Spinal cord (tissue), 10 donors: Measurements from ENCODE around the gene RAPGEF4. TPM values are rescaled to one million over a fixed set of nuclear protein-coding genes. Genes with fewer than 3 reads are reported as not detected.

ENCODE experiments used
- DNase-seq, 6 donors: peaks; one replicate each; pipeline versions ENCODE4 v3.0.0 to v3.0.0-alpha.2; 2013 to 2015; ENCODE audit warnings: low spot score in 6 of 6, low read depth in 4 of 6
- H3K27ac ChIP-seq: one replicate; pipeline ENCODE4 v1.5.1; 2013; ENCODE audit warnings: low read depth, low read length, control low read depth
- H3K27me3 ChIP-seq: one replicate; pipeline ENCODE4 v1.6.1; 2013; ENCODE audit warnings: low read length; ENCODE audit not compliant: control insufficient read depth, insufficient read depth
- H3K36me3 ChIP-seq: one replicate; pipeline ENCODE4 v1.6.1; 2013; ENCODE audit warnings: low read length; ENCODE audit not compliant: control insufficient read depth, insufficient read depth
- H3K4me1 ChIP-seq: one replicate; pipeline ENCODE4 v1.6.1; 2013; ENCODE audit warnings: low read length; ENCODE audit not compliant: control insufficient read depth, insufficient read depth
- H3K4me3 ChIP-seq: one replicate; pipeline ENCODE4 v1.5.1; 2013; ENCODE audit warnings: low read depth, low read length, control low read depth
- H3K9me3 ChIP-seq: one replicate; pipeline ENCODE4 v1.6.1; 2013; ENCODE audit warnings: low read length; ENCODE audit not compliant: control insufficient read depth, insufficient read depth
- WGBS: methylation state at CpG from one replicate; pipeline ENCODE4 v1.1.5; 2013; ENCODE audit warnings: missing lambda C conversion rate; ENCODE audit not compliant: insufficient coverage; 5-methylcytosine and 5-hydroxymethylcytosine counted together
- polyA plus RNA-seq, 2 donors: library from polyadenylated mRNA; unstranded; fragments of 120-200 nt; gene quantifications; one replicate each; pipeline ENCODE4 v1.2.1, GENCODE V29; 2013; ENCODE audit not compliant: insufficient read length in 2 of 2
- total RNA-seq, 2 donors: library from RNA; depleted of rRNA in 1 of 2; stranded (reverse); fragments of 120-200 nt in 1 of 2; fragments of >200 nt in 1 of 2; gene quantifications; one replicate each; pipeline versions ENCODE4 v1.2.3 to v1.2.4, GENCODE V29; 2013 to 2014
- donor health status: healthy.

RAPGEF4 gene
- total and polyA plus RNA-seq, 4 donors = 31.1 to 65.8 (median 44.4) TPM

GRCh38 chr2:173040729-173041128 is 305.1 kb downstream of the RAPGEF4 start:
- Histone ChIP-seq H3K27me3 (no peaks in the 10 kb centered on the region), H3K4me3 (no peak overlapping the region), H3K36me3 (peaks cover 7% of the 10 kb centered on the region), H3K27ac (no peak overlapping the region), H3K4me1 (no peaks in the 10 kb centered on the region), H3K9me3 (no peaks in the 10 kb centered on the region)
- no peak for DNase-seq

GRCh38 chr2:173043476-173043875 is 307.8 kb downstream of the RAPGEF4 start:
- Histone ChIP-seq H3K36me3 (peaks cover 7% of the 10 kb centered on the region), H3K27me3 (no peaks in the 10 kb centered on the region), H3K9me3 (no peaks in the 10 kb centered on the region), H3K27ac (no peak overlapping the region), H3K4me1 (no peaks in the 10 kb centered on the region), H3K4me3 (no peak overlapping the region)
- no peak for DNase-seq
- 92% methylated on average over 8 of the region's 8 CpGs for WGBS

- no peaks in the 10 kb centered on the region for H3K4me1 ChIP-seq
- no peak overlapping the region for H3K4me3 ChIP-seq
- H3K9me3 ChIP-seq = no peaks in the 10 kb centered on the region
- peaks cover 7% of the 10 kb centered on the region for H3K36me3 ChIP-seq
- no peak for DNase-seq
- no peak overlapping the region for H3K27ac ChIP-seq
- no peaks in the 10 kb centered on the region for H3K27me3 ChIP-seq
- WGBS = 93% methylated on average over 4 of the region's 13 CpGs
Observed at GRCh38 chr2:173043897-173044519, 308.4 kb downstream of the RAPGEF4 start.

- Histone ChIP-seq H3K36me3 (peaks cover 7% of the 10 kb centered on the region), H3K27ac (no peak overlapping the region), H3K4me1 (no peaks in the 10 kb centered on the region), H3K27me3 (no peaks in the 10 kb centered on the region), H3K9me3 (no peaks in the 10 kb centered on the region), H3K4me3 (no peak overlapping the region)
- no peak for DNase-seq
- WGBS = 95% methylated on average over 5 of the region's 10 CpGs
Observed at GRCh38 chr2:173044686-173045085, 309.0 kb downstream of the RAPGEF4 start.

- H3K27me3 ChIP-seq = no peaks in the 10 kb centered on the region
- no CpG with 5 or more reads among the region's 2 CpGs for WGBS
- no peak overlapping the region for H3K4me3 ChIP-seq
- no peak overlapping the region for H3K27ac ChIP-seq
- DNase-seq = no peak
- H3K9me3 ChIP-seq = no peaks in the 10 kb centered on the region
- H3K4me1 ChIP-seq = no peaks in the 10 kb centered on the region
- peaks cover 7% of the 10 kb centered on the region for H3K36me3 ChIP-seq
Observed at GRCh38 chr2:173045181-173045580, 309.5 kb downstream of the RAPGEF4 start.

- Histone ChIP-seq H3K4me3 (no peak overlapping the region), H3K36me3 (peaks cover 2% of the 10 kb centered on the region), H3K27ac (no peak overlapping the region), H3K9me3 (no peaks in the 10 kb centered on the region), H3K27me3 (no peaks in the 10 kb centered on the region), H3K4me1 (no peaks in the 10 kb centered on the region)
- WGBS = no CpG with 5 or more reads among the region's 3 CpGs
- DNase-seq = no peak
Observed at GRCh38 chr2:173048522-173048896, 312.9 kb downstream of the RAPGEF4 start.

- DNase-seq = peak in 1 of 6 donors; percentile 32
- no peaks in the 10 kb centered on the region for H3K36me3 ChIP-seq
- no CpG with 5 or more reads among the region's 4 CpGs for whole genome bisulfite sequencing
- H3K27me3 ChIP-seq = no peaks in the 10 kb centered on the region
- no peaks in the 10 kb centered on the region for H3K9me3 ChIP-seq
- H3K27ac ChIP-seq = no peak overlapping the region
- no peaks in the 10 kb centered on the region for H3K4me1 ChIP-seq
- no peak overlapping the region for H3K4me3 ChIP-seq
Observed at GRCh38 chr2:173048897-173049661, 313.4 kb downstream of the RAPGEF4 start.

- no peaks in the 10 kb centered on the region for H3K36me3 ChIP-seq
- no CpG with 5 or more reads among the region's 3 CpGs for WGBS
- no peaks in the 10 kb centered on the region for H3K9me3 ChIP-seq
- H3K4me1 ChIP-seq = no peaks in the 10 kb centered on the region
- no peak for DNase-seq
- no peak overlapping the region for H3K27ac ChIP-seq
- H3K4me3 ChIP-seq = no peak overlapping the region
- H3K27me3 ChIP-seq = no peaks in the 10 kb centered on the region
Observed at GRCh38 chr2:173049831-173050230, 314.2 kb downstream of the RAPGEF4 start.

- no peaks in the 10 kb centered on the region for H3K9me3 ChIP-seq
- 83% methylated on average over 2 of the region's 4 CpGs for WGBS
- H3K4me1 ChIP-seq = no peaks in the 10 kb centered on the region
- no peak for DNase-seq
- no peak overlapping the region for H3K27ac ChIP-seq
- no peaks in the 10 kb centered on the region for H3K36me3 ChIP-seq
- H3K27me3 ChIP-seq = no peaks in the 10 kb centered on the region
- H3K4me3 ChIP-seq = no peak overlapping the region
Observed at GRCh38 chr2:173050684-173051083, 315.0 kb downstream of the RAPGEF4 start.
